GM12878 (cell line): ENCODE data around the gene CLDN19.

Experiments used
- IKZF1 ChIP-seq: fragments of 450-650 bp; conservative IDR thresholded peaks from 2 replicates; pipeline ENCODE4 v1.6.1; 2017; ENCODE audit warnings: antibody characterized with exemption, mild to moderate bottlenecking
- MXI1 ChIP-seq: fragments of 150-350 bp; IDR thresholded peaks from 2 replicates; pipeline ENCODE4 v1.6.1; 2011; ENCODE audit warnings: low read depth, mild to moderate bottlenecking, inconsistent platforms, low read length, improper control_type of control experiment
- POLR2A ChIP-seq: IDR thresholded peaks from 2 replicates; pipeline ENCODE4 v1.6.1; 2011; ENCODE audit warnings: low read depth, mild to moderate bottlenecking, low read length

GRCh38 chr1:42743317-42744147 is 3.5 kb upstream of the CLDN19 start:
- TF ChIP-seq POLR2A (no peak), IKZF1 (no peak), MXI1 (no peak)
